K562 (cell line): Measurements from ENCODE around the gene KCND3.

Experiments used
- POLR2AphosphoS5 ChIP-seq: IDR thresholded peaks from 2 replicates; pipeline ENCODE4 v1.6.1; 2011; ENCODE audit warnings: mild to moderate bottlenecking, low read depth, low read length, moderate library complexity; ENCODE audit not compliant: control insufficient read depth, insufficient read depth
- POLR2B ChIP-seq: fragments of 450-650 bp; IDR thresholded peaks from 2 replicates; pipeline ENCODE4 v1.6.1; 2018; ENCODE audit warnings: low read depth; ENCODE audit not compliant: partially characterized antibody
- SETDB1 ChIP-seq: IDR thresholded peaks from one replicate; pipeline ENCODE4 v1.6.1; 2012; ENCODE audit warnings: low read length, control low read depth, inconsistent platforms
- SIN3A ChIP-seq, 2 experiments: fragments of 150-350 bp in 1 of 2; IDR thresholded peaks; 2 replicates each; pipeline ENCODE4 v1.6.1; 2011 to 2016; ENCODE audit warnings: borderline replicate concordance in 2 of 2, low read depth in 2 of 2, low read length in 2 of 2, mild to moderate bottlenecking in 2 of 2, moderate library complexity in 2 of 2; ENCODE audit not compliant: control insufficient read depth in 1 of 2
- SLC30A9 ChIP-seq: fragments of 250-450 bp; sonication (Bioruptor Pico); IDR thresholded peaks from 2 replicates; pipeline ENCODE4 v1.8.0; 2022; ENCODE audit warnings: mild to moderate bottlenecking, moderate library complexity
- SREBF2 ChIP-seq: sonication (generic); formaldehyde crosslinking; IDR thresholded peaks from 2 replicates; pipeline ENCODE4 v1.4.0; 2020; ENCODE audit warnings: mild to moderate bottlenecking, missing genetic modification reagents
- ZNF551 ChIP-seq: fragments of 250-450 bp; sonication (Bioruptor Pico); IDR thresholded peaks from 2 replicates; pipeline ENCODE4 v1.5.0; 2021; ENCODE audit warnings: mild to moderate bottlenecking, moderate library complexity

DNA sequence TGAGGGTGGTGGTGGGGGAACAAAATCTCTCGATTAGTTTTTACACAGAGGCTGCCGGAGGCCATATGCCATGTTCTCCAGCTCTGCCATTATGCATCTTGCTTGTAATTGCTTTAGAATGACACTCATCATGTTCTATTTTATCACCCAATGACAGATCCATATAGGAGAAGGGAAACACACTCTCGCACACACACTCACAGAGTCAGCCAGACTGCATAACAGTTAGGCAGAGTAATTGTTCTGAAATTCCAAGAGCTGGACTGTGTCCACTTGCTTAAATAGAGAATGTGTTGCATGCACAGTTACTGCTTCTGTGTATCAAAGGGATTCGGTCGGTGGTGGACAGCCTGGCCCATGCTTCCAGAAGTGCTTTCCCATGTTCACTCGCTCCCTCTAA lies 30.6 kb downstream of the KCND3 start:
- TF ChIP-seq SREBF2 (CRISPR knock-in tag) (no peak), POLR2AphosphoS5 (no peak), SETDB1 (no peak), ZNF551 (no peak), SIN3A (IDR thresholded peaks at IDR 0.05; ENCODE audit: borderline replicate concordance in 2 of 2, control insufficient read depth in 1 of 2, low read depth in 2 of 2, low read length in 2 of 2) (no peak), POLR2B (no peak), SLC30A9 (CRISPR knock-in tag) (no peak)
